ENCODE measurements around the gene SDC4.

The SDC4 gene, protein sequence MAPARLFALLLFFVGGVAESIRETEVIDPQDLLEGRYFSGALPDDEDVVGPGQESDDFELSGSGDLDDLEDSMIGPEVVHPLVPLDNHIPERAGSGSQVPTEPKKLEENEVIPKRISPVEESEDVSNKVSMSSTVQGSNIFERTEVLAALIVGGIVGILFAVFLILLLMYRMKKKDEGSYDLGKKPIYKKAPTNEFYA

GRCh38 chr20:45347936-45348778, at the start of gene SDC4:
SDC4 (minus strand) TSS chr20:45348424; CDS start chr20:45348384, 40 bp downstream.
- peak; percentile 74 for DNase-seq

GRCh38 chr20:45395114-45395415, 46.8 kb upstream of the SDC4 start:
- DNase-seq = no peak

- no peak for DNase-seq
Measured at GRCh38 chr20:45394221-45395113, 46.2 kb upstream of the SDC4 start.

DNA sequence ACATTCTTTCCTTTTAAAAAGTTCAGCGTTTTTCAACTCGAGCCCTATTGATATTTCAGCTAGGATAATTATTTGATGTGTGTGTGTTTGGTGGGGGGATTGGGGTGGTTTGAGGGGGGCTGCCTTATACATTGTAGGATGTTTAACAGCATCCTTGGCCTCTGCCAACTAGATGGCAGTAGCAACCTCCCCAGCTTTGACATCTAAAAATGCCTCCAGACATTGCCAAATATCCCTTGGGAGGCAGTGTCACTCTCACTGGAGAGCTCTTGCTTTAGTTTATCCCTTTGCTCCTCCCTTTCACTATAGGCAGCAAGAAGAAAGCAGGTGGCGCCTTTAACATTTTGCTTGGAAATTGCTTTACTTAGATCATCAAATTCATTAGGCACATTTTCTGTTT, 44.5 kb upstream of the SDC4 start:
- no peak for DNase-seq

DNA sequence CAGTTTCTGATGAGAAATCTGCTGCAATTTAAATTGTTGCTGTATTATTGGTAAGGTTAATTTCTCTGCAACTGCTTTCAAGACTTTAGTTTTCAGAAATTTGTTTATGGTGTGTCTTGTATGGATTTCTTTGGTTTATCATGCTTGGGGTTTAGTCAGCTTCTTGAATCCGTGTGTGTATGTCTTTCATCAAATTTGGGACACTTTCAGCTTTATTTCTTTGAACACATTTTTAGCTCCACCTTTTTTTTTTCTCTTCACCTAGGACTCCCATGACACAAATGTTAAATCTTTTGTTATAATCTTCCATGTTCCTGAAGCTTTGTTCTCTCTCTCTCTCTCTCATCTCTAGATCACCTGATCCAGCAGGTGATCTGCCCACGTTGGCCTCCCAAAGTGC, 43.3 kb upstream of the SDC4 start:
- DNase-seq = no peak

DNA sequence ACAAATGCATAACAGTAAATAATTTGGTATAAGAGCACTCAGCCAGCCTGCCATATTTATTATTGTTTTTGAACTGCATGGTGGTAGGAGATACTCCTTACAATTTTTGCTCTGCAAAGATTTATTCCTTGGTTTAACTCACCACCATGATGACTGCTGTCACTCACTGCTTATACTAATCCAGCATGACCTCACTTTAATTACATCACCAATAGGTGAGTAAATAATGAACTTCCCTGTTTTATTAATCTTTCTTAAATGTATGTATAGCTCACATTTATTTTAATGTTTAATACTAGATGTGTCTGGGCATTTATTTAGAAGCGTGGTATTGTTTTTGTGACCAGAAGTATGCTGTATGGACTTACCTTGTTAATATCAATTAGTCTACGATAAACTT, 42.7 kb upstream of the SDC4 start:
- no peak for DNase-seq

DNA sequence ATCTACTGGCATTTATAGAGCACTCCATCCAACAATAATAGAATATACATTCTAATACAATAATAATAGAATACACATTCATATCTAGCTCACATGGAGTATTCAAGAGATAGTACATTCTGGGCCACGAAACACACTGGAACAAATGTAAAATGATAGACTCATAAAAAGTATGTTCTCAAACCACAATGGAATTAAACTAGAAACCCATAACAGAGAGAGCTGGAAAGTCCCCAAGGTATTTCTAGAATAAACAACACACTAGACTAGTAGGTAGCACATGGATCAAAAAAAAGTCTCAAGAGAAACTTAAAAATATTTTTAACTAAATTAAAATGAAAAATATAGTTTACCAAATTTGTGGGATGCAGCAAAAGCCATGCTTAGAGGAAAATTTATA, 39.0 kb upstream of the SDC4 start:
- DNase-seq = no peak

- DNase-seq = no peak
Measured at GRCh38 chr20:45378191-45378590, 30.0 kb upstream of the SDC4 start, which contains the start of gene TP53TG5. TP53TG5 (minus strand) TSS chr20:45378325; CDS start chr20:45378236, 89 bp downstream.

DNA sequence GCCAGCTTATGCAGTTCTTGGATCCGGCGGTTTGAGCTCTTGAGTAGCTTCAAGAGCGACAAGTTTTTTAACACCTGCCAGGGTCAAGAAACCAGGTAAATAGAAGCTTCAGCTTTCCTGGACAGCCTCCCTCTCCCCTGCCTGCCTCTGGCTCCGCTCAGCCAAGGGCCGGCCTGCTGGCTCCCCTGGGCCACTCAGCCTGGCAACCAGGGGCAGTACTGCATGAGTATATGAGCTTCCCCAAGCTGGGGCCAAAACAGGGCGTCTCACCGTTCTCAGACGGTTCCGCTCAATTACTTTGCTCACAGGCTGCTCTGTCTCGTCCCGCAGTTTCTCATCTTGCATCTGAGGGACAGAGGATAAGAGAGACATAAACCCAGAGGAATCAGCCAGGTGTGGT, 29.0 kb upstream of the SDC4 start:
- no peak for DNase-seq

- no peak for DNase-seq
Measured at GRCh38 chr20:45374966-45375365, 26.7 kb upstream of the SDC4 start.

DNA sequence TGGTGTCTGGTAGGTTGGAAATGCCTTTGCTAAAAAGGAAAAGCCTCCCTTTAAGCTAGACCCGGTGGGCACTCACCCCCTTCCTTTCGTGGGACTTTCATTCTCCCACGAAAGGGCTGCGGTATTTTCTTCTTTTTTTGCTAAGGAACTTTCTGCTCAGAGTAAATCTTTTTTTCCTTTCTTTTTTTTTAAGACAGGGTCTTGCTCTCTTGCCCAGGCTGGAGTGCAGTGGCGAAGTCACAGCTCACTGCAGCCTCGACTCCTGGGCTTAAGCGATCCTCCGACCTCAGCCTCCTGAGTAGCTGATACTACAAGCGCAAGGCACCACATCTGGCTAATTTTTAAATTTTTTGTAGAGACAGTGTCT, 25.9 kb upstream of the SDC4 start:
- no peak for DNase-seq

DNA sequence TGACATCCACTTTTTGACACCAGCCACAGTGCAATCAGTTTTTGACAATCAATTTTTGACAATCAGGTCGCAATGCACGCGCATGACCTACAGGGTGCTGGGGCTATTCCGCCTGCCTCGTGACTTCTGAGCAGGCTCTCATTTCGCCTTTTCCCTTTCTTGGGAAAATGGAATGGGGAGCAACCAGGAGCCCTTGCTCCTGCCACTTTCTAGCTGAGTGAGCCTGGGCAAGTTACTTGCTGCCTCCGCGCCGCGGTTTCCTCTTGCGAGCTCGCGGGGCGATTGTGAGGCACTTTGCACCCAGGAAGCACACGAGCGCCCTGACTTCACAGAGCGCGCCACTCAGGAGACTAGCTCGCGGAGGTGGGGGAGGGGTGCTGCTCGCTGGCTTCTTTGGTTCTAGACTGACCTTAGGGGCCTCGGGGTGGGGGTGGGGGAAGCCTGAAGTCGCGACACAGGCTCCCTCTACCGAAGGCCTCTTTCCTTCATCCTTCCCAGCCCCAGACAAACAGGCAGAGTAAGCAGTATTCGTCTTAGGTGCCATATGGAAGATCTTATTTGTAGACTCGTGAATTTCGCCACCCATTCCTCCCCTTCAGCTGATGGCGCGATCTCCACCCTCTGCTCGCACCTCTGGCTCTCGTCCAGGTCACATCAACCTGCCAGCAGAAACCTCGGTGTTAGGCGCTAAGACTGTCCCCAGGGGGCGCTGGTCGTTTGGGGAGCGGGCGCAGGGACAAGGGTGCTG, 25.3 kb upstream of the SDC4 start:
- DNase-seq = peak; percentile 91

DNA sequence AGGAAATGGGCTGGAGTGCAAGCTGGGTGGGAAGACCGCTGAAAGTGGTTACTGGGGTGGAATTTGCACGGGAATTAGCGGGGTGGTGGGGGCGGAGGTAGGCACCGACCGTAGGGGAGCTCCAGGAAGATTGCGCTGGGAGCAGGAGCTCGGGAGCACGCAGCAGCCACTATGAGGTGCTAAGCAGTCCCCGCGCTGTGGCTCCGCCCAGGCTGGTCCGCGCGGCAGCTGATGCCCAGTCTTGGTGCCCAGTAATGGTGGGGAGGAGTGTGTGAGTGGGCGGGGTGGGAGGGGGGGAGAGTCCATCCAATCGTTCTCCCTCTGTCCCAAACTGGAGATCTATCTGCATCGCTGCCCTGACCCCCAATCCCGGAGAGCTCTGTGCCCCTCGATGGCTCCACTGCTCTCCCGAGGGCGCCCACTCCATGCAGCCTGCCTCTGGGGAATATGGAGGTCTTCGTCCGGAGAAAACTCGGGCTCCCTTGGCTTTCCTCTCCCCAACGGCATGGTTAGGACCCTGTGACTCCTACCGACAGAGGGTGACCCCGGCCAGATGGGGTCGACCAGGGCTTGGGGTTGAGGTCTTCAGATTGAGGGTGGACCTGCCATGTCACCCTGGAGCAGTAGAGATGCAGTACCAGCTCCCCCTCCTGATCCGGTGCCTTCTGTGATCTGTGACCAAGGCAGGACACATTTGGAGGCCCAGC, 24.6 kb upstream of the SDC4 start:
- DNase-seq = no peak

DNA sequence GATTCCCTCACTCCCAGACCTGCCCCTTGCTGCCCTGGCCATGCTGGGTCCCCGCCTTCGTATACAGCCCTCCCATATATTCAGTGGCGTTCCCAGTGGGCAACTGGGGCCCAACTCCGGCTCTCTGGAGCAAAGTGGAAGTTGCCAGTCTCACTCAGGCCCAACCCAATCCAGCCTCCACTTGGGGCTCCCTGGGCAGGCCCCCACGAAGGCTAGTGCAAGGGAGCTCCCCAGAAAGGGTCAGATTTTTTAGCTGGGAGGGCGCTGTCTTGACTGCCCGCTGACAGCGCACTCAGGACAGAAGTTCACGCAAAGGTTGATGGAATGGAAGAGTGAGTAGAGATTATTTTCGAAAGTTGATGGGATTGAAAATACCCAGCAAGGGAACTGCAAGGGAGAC, 24.0 kb upstream of the SDC4 start:
- DNase-seq = no peak

- DNase-seq = no peak
Measured at GRCh38 chr20:45370571-45371160, 22.4 kb upstream of the SDC4 start.

GRCh38 chr20:45368221-45368980, 20.2 kb upstream of the SDC4 start:
- DNase-seq = peak; percentile 59

- DNase-seq = no peak
Measured at GRCh38 chr20:45367126-45367525, 18.9 kb upstream of the SDC4 start.

DNA sequence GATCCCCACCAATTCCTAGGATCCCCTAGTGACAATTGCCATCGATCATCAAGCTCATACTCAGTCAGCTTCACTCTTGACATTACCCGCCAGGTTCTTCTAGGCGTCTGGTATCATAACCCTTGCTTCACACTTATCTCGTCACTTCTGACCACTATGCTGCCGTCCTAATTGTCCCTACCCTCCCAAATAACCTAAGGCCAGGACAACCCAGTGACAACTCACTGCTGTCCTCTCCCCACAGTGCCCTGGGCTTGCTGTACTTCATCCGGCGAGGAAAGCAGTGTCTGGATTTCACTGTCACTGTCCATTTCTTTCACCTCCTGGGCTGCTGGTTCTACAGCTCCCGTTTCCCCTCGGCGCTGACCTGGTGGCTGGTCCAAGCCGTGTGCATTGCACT, 18.4 kb upstream of the SDC4 start:
- DNase-seq = no peak

- DNase-seq = no peak
Measured at GRCh38 chr20:45366192-45366591, 18.0 kb upstream of the SDC4 start.

DNA sequence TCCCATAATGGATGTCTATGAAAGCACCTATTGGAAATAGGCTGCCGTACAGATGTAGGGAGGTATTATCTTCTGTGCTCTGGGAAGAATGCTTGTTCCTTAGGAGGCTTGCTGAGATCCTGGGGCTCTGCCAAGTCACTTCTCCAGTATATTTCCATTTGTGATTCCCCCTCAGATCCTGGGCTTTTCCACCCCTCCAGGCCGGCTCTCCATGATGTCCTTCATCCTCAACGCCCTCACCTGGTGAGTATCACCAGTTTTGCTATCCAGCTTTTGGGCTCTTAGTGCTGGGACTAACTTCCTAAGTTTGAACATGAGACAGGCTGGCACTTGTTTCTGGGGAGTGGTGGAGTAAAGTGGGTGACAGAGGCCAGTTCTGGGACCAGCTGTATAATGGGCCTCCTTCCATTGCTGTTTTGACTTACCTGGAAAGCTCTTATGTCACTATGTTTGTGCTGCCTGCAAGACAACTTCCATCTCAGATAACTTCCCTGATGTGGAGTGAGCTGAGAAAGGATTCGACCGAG, 17.3 kb upstream of the SDC4 start:
- DNase-seq = no peak

All from CD4-positive, alpha-beta T cell treated with Interleukin-10 for 1 hour (primary cell).